ENCODE data around the gene MN1.

Gene MN1

GRCh38 chr22:27706489-27706888 lies 95.1 kb downstream of the MN1 start:
- DNase-seq (no peak), ATAC-seq (ENCODE audit: insufficient read depth, low read depth) (no peak)
- no peak overlapping the region for H3K9ac ChIP-seq (ENCODE audit: low read depth, low read length)
- H3K4me2 ChIP-seq (ENCODE audit: insufficient read depth, low read length): no peak overlapping the region
- peaks cover 4% of the 10 kb centered on the region for H3K9me3 ChIP-seq (ENCODE audit: insufficient read depth, low read length, severe bottlenecking)
- no peak overlapping the region for H3K4me3 ChIP-seq (ENCODE audit: low read depth in 1 of 2, low read length in 2 of 2)
- H4K20me1 ChIP-seq (ENCODE audit: insufficient read depth, low read length): 0 out of 2 replicates have a peak, but pooled peaks cover 8% of the 10 kb centered on the region
- H3K36me3 ChIP-seq (ENCODE audit: insufficient read depth, low read length): no peaks in the 10 kb centered on the region
- H3K4me1 ChIP-seq (ENCODE audit: insufficient read depth, low read length): no peaks in the 10 kb centered on the region
- no peak overlapping the region for H2AFZ ChIP-seq (ENCODE audit: low read depth, low read length)
- H3K79me2 ChIP-seq (ENCODE audit: insufficient read depth, low read length): no peaks in the 10 kb centered on the region
- no peak overlapping the region for H3K27ac ChIP-seq (ENCODE audit: low read length)
- peaks cover 5% of the 10 kb centered on the region for H3K27me3 ChIP-seq (ENCODE audit: insufficient read depth, low read length, poor library complexity)
- no peak for TF ChIP-seq EZH2 (IDR thresholded peaks at IDR 0.05; ENCODE audit: borderline replicate concordance, low read depth, low read length, severe bottlenecking)
- no peak for TF ChIP-seq CTCF (IDR thresholded peaks at IDR 0.05; ENCODE audit: borderline replicate concordance, extremely low read depth, low read length, poor library complexity, severe bottlenecking)

GRCh38 chr22:27705408-27706080 lies 96.0 kb downstream of the MN1 start:
- TF ChIP-seq EZH2 (IDR thresholded peaks at IDR 0.05; ENCODE audit: borderline replicate concordance, low read depth, low read length, severe bottlenecking): no peak
- no peak for TF ChIP-seq CTCF (IDR thresholded peaks at IDR 0.05; ENCODE audit: borderline replicate concordance, extremely low read depth, low read length, poor library complexity, severe bottlenecking)
- ATAC-seq (ENCODE audit: insufficient read depth, low read depth): no peak
- Histone ChIP-seq H3K9ac (ENCODE audit: low read depth, low read length) (no peak overlapping the region), H2AFZ (ENCODE audit: low read depth, low read length) (no peak overlapping the region), H3K27me3 (ENCODE audit: insufficient read depth, low read length, poor library complexity) (peaks cover 5% of the 10 kb centered on the region), H3K4me1 (ENCODE audit: insufficient read depth, low read length) (no peaks in the 10 kb centered on the region), H3K4me3 (ENCODE audit: low read depth in 1 of 2, low read length in 2 of 2) (no peak overlapping the region), H4K20me1 (ENCODE audit: insufficient read depth, low read length) (0 out of 2 replicates have a peak, but pooled peaks cover under 1% of the 10 kb centered on the region), H3K27ac (ENCODE audit: low read length) (no peak overlapping the region), H3K79me2 (ENCODE audit: insufficient read depth, low read length) (no peaks in the 10 kb centered on the region), H3K36me3 (ENCODE audit: insufficient read depth, low read length) (no peaks in the 10 kb centered on the region), H3K9me3 (ENCODE audit: insufficient read depth, low read length, severe bottlenecking) (peaks cover 4% of the 10 kb centered on the region), H3K4me2 (ENCODE audit: insufficient read depth, low read length) (no peak overlapping the region)
- no peak for DNase-seq

- Histone ChIP-seq H3K27ac (ENCODE audit: low read length) (no peak overlapping the region), H3K4me2 (ENCODE audit: insufficient read depth, low read length) (no peak overlapping the region), H3K79me2 (ENCODE audit: insufficient read depth, low read length) (no peaks in the 10 kb centered on the region), H3K9ac (ENCODE audit: low read depth, low read length) (no peak overlapping the region), H2AFZ (ENCODE audit: low read depth, low read length) (no peak overlapping the region), H4K20me1 (ENCODE audit: insufficient read depth, low read length) (no peaks in the 10 kb centered on the region), H3K36me3 (ENCODE audit: insufficient read depth, low read length) (no peaks in the 10 kb centered on the region), H3K9me3 (ENCODE audit: insufficient read depth, low read length, severe bottlenecking) (peaks cover 4% of the 10 kb centered on the region), H3K27me3 (ENCODE audit: insufficient read depth, low read length, poor library complexity) (peaks cover 5% of the 10 kb centered on the region), H3K4me1 (ENCODE audit: insufficient read depth, low read length) (no peaks in the 10 kb centered on the region), H3K4me3 (ENCODE audit: low read depth in 1 of 2, low read length in 2 of 2) (no peak overlapping the region)
- ATAC-seq (ENCODE audit: insufficient read depth, low read depth): no peak
- DNase-seq: no peak
- no peak for TF ChIP-seq CTCF (IDR thresholded peaks at IDR 0.05; ENCODE audit: borderline replicate concordance, extremely low read depth, low read length, poor library complexity, severe bottlenecking)
- no peak for TF ChIP-seq EZH2 (IDR thresholded peaks at IDR 0.05; ENCODE audit: borderline replicate concordance, low read depth, low read length, severe bottlenecking)
These were observed 97.0 kb downstream of the MN1 start for GRCh38 chr22:27704581-27704980.
